ENCODE measurements around the gene FBXO39. TPM values are rescaled to one million over a fixed set of nuclear protein-coding genes. Genes with fewer than 3 reads are reported as not detected.

FBXO39 gene
- total RNA-seq, 1 experiment from 2014 or later: not detected

GRCh38 chr17:6796017-6796886 lies 20.2 kb downstream of the FBXO39 start (continued):
- TF ChIP-seq CEBPB (IDR thresholded peaks at IDR 0.05; ENCODE audit: low read depth) (no peak), POLR2AphosphoS5 (IDR thresholded peaks at IDR 0.05; ENCODE audit: low read depth, low read length) (no peak), CBX3 (IDR thresholded peaks at IDR 0.05; ENCODE audit: low read depth) (no peak), SP1 (IDR thresholded peaks at IDR 0.05; ENCODE audit: low read depth) (no peak)

DNA sequence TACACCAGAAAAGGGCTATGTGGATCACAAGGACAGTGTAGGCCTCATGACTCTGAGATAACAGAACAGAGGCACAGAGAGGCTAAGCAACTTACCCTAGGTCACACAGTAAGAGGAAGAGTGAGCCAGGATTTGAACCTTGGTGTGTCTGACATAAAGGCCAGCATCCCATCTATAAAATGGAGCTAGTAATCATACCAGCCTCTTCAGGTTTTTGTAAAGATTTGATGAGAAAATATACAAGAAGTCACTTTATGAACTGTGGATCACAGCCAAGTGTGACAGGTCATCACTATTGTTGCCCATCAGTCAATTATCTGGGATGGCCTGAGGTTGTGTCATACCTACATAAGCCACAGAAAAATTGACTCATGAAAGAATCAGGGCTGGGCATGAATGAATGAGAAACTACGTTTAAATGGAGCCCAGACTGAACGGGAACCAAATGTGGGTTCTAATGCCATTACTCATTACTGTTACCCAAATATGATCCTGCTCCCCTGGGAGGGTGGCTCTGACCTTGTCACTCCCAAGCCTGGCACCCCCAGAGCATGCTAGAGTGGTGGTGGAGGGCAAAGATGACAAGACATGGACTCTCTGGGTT lies 21.0 kb downstream of the FBXO39 start:
- peak; percentile 20; the same call in 1 of the 2 replicates for ATAC-seq
- Histone ChIP-seq H2AFZ (ENCODE audit: low read depth, low read length, poor library complexity, severe bottlenecking) (no peak overlapping the region), H3K9me3 (ENCODE audit: control insufficient read depth in 1 of 2, insufficient read depth in 1 of 2, low read depth in 1 of 2, low read length in 2 of 2) (no peaks in the 10 kb centered on the region), H3K27ac (ENCODE audit: low read depth, low read length) (no peak overlapping the region), H3K79me2 (ENCODE audit: insufficient read depth, low read length) (no peaks in the 10 kb centered on the region), H3K9ac (ENCODE audit: low read length) (no peak overlapping the region), H3K9me2 (ENCODE audit: insufficient read depth) (no peaks in the 10 kb centered on the region), H4K20me1 (ENCODE audit: insufficient read depth) (no peaks in the 10 kb centered on the region), H3K27me3 (ENCODE audit: insufficient read depth, low read length) (peaks cover 22% of the 10 kb centered on the region; the same call in 1 of the 2 replicates), H3K36me3 (ENCODE audit: control insufficient read depth in 1 of 2, insufficient read depth in 2 of 2, low read length in 2 of 2) (no peaks in the 10 kb centered on the region), H3K4me2 (ENCODE audit: low read length) (no peak overlapping the region), H3K4me3 (replicated peaks in 1 of 2; ENCODE audit: low read depth in 1 of 2, low read length in 2 of 2) (no peak overlapping the region), H3K4me1 (ENCODE audit: control insufficient read depth in 1 of 2, insufficient read depth in 2 of 2, low read length in 2 of 2) (no peaks in the 10 kb centered on the region)
- CTCF ChIA-PET: no interaction called here
- intact Hi-C loops (cut with micrococcal nuclease): no loop called here
- no TSS peak for BruUV-seq (replicated peaks)
- no peak for DNase-seq (ENCODE audit: low read depth, low spot score)
- POLR2A ChIA-PET: no interaction called here
- RAD21 ChIA-PET (ENCODE audit: low non-redundant PET in 1 of 2, low total read pairs in 2 of 2, uncharacterized antibody in 2 of 2, unreplicated experiment in 2 of 2): no interaction called here
- TF ChIP-seq, protein P1, sequence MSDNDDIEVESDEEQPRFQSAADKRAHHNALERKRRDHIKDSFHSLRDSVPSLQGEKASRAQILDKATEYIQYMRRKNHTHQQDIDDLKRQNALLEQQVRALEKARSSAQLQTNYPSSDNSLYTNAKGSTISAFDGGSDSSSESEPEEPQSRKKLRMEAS (IDR thresholded peaks at IDR 0.05): no peak
- TF ChIP-seq, protein P2, sequence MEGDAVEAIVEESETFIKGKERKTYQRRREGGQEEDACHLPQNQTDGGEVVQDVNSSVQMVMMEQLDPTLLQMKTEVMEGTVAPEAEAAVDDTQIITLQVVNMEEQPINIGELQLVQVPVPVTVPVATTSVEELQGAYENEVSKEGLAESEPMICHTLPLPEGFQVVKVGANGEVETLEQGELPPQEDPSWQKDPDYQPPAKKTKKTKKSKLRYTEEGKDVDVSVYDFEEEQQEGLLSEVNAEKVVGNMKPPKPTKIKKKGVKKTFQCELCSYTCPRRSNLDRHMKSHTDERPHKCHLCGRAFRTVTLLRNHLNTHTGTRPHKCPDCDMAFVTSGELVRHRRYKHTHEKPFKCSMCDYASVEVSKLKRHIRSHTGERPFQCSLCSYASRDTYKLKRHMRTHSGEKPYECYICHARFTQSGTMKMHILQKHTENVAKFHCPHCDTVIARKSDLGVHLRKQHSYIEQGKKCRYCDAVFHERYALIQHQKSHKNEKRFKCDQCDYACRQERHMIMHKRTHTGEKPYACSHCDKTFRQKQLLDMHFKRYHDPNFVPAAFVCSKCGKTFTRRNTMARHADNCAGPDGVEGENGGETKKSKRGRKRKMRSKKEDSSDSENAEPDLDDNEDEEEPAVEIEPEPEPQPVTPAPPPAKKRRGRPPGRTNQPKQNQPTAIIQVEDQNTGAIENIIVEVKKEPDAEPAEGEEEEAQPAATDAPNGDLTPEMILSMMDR (IDR thresholded peaks at IDR 0.05 in 2 of 3, conservative IDR thresholded peaks at IDR 0.05 in 1 of 3; ENCODE audit: borderline replicate concordance in 1 of 3, insufficient read depth in 1 of 3, low read depth in 2 of 3, low read length in 2 of 3): no peak
- TF ChIP-seq JUND (IDR thresholded peaks at IDR 0.05): no peak
- TF ChIP-seq SIN3A (IDR thresholded peaks at IDR 0.05; ENCODE audit: low read depth): no peak
- TF ChIP-seq RAD21 (IDR thresholded peaks at IDR 0.05; ENCODE audit: low read depth): no peak
- no peak for TF ChIP-seq SRF (IDR thresholded peaks at IDR 0.05; ENCODE audit: low read depth)
- TF ChIP-seq ZNF274 (IDR thresholded peaks at IDR 0.05; ENCODE audit: low read depth, low read length): no peak
- TF ChIP-seq EZH2phosphoT487 (IDR thresholded peaks at IDR 0.05; ENCODE audit: borderline replicate concordance): no peak
- TF ChIP-seq ZFX (IDR thresholded peaks at IDR 0.05): no peak
- TF ChIP-seq, protein P3, sequence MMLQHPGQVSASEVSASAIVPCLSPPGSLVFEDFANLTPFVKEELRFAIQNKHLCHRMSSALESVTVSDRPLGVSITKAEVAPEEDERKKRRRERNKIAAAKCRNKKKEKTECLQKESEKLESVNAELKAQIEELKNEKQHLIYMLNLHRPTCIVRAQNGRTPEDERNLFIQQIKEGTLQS (IDR thresholded peaks at IDR 0.05): no peak
- TF ChIP-seq EZH2 (IDR thresholded peaks at IDR 0.05): no peak
- no peak for TF ChIP-seq CEBPB (IDR thresholded peaks at IDR 0.05; ENCODE audit: low read depth)
- TF ChIP-seq SP1 (IDR thresholded peaks at IDR 0.05; ENCODE audit: low read depth): no peak
- TF ChIP-seq, protein P4, sequence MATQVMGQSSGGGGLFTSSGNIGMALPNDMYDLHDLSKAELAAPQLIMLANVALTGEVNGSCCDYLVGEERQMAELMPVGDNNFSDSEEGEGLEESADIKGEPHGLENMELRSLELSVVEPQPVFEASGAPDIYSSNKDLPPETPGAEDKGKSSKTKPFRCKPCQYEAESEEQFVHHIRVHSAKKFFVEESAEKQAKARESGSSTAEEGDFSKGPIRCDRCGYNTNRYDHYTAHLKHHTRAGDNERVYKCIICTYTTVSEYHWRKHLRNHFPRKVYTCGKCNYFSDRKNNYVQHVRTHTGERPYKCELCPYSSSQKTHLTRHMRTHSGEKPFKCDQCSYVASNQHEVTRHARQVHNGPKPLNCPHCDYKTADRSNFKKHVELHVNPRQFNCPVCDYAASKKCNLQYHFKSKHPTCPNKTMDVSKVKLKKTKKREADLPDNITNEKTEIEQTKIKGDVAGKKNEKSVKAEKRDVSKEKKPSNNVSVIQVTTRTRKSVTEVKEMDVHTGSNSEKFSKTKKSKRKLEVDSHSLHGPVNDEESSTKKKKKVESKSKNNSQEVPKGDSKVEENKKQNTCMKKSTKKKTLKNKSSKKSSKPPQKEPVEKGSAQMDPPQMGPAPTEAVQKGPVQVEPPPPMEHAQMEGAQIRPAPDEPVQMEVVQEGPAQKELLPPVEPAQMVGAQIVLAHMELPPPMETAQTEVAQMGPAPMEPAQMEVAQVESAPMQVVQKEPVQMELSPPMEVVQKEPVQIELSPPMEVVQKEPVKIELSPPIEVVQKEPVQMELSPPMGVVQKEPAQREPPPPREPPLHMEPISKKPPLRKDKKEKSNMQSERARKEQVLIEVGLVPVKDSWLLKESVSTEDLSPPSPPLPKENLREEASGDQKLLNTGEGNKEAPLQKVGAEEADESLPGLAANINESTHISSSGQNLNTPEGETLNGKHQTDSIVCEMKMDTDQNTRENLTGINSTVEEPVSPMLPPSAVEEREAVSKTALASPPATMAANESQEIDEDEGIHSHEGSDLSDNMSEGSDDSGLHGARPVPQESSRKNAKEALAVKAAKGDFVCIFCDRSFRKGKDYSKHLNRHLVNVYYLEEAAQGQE (IDR thresholded peaks at IDR 0.05; ENCODE audit: low read depth): no peak
- TF ChIP-seq TCF7L2 (IDR thresholded peaks at IDR 0.05; ENCODE audit: borderline replicate concordance, extremely low read depth, insufficient read depth, insufficient read length): no peak
- no peak for TF ChIP-seq POLR2AphosphoS5 (IDR thresholded peaks at IDR 0.05; ENCODE audit: low read depth, low read length)
- TF ChIP-seq YY1 (IDR thresholded peaks at IDR 0.05; ENCODE audit: extremely low read depth, insufficient replicate concordance, low read depth, low read length): no peak
- TF ChIP-seq FOSL1 (IDR thresholded peaks at IDR 0.05; ENCODE audit: low read depth): no peak
